Measurements from ENCODE around the gene EPS8L1.

GRCh38 chr19:55094456-55095259, 19.0 kb downstream of the EPS8L1 start:
- TF ChIP-seq, protein P1, sequence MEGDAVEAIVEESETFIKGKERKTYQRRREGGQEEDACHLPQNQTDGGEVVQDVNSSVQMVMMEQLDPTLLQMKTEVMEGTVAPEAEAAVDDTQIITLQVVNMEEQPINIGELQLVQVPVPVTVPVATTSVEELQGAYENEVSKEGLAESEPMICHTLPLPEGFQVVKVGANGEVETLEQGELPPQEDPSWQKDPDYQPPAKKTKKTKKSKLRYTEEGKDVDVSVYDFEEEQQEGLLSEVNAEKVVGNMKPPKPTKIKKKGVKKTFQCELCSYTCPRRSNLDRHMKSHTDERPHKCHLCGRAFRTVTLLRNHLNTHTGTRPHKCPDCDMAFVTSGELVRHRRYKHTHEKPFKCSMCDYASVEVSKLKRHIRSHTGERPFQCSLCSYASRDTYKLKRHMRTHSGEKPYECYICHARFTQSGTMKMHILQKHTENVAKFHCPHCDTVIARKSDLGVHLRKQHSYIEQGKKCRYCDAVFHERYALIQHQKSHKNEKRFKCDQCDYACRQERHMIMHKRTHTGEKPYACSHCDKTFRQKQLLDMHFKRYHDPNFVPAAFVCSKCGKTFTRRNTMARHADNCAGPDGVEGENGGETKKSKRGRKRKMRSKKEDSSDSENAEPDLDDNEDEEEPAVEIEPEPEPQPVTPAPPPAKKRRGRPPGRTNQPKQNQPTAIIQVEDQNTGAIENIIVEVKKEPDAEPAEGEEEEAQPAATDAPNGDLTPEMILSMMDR (optimal IDR thresholded peaks at IDR 0.05 in 1 of 3, IDR thresholded peaks at IDR 0.05 in 1 of 3, conservative IDR thresholded peaks at IDR 0.05 in 1 of 3; ENCODE audit: extremely low read depth in 1 of 3, insufficient read depth in 2 of 3, low read length in 3 of 3) = no peak
- TF ChIP-seq EZH2 (IDR thresholded peaks at IDR 0.05; ENCODE audit: low read length) = no peak

Data from keratinocyte (primary cell).